ENCODE measurements around the gene NUTM2E. TPM values are rescaled to one million over a fixed set of nuclear protein-coding genes. Genes with fewer than 3 reads are reported as not detected.
"Not testable (repeated sequence)": the region's sequence is repeated elsewhere in the genome, so short reads cannot be mapped to it uniquely, and the experiment has no call there.

The NUTM2E gene
- total RNA-seq, 3 donors from 2014 or later (not counting 1 experiment from before 2014, with no cell fraction given): 0.30 to 0.49 TPM; not detected in 1

DNA sequence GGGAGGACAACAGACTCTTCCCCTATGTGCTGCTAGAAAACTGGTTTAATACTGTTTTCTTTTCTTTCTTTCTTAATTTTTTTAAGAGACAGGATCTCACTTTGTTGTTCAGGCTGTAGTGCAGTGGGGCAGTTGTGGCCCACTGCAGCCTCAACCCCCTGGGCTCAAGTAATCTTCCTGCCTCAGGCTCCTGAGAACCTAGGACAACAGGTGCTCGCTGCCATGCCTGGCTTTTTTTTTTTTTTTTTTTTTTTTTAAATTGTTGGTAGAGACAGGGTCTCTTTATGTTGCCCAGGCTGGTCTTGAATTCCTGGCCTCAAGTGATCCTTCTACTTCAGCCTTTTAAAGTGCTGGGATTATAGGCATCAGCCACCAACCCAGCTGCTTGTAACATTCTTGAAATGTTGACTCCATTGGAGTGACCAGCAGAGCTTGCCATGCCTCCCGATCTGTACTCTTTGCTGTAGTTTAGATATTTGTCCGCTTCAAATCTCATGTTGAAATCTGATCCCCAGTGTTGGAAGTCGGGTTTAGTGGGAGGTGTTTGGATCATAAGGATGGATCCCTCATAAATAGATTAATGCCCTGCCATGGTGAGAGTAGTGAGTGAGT is 34.5 kb upstream of the NUTM2E start:
- intact Hi-C loops (cut with micrococcal nuclease); H3K27me3 Mint-ChIP-seq (ENCODE audit: low read depth in 2 of 2); H3K4me1 Mint-ChIP-seq; H3K27me3 ChIP-seq (ENCODE audit: control insufficient read depth, insufficient read depth, low read length); ATAC-seq; H3K9me3 ChIP-seq (ENCODE audit: control insufficient read depth, insufficient read depth, low read length); DNase-seq; H3K4me1 ChIP-seq (ENCODE audit: control insufficient read depth, insufficient read depth, low read length); H3K27ac Mint-ChIP-seq; H3K36me3 Mint-ChIP-seq; H3K27ac ChIP-seq (ENCODE audit: low read length); H3K9me3 Mint-ChIP-seq; H3K4me3 Mint-ChIP-seq; H3K4me3 ChIP-seq (ENCODE audit: low read length); H3K36me3 ChIP-seq (ENCODE audit: control insufficient read depth, insufficient read depth, low read length): not testable (repeated sequence)
- WGBS (ENCODE audit: insufficient coverage): no CpG with 5 or more reads among the region's 4 CpGs

DNA sequence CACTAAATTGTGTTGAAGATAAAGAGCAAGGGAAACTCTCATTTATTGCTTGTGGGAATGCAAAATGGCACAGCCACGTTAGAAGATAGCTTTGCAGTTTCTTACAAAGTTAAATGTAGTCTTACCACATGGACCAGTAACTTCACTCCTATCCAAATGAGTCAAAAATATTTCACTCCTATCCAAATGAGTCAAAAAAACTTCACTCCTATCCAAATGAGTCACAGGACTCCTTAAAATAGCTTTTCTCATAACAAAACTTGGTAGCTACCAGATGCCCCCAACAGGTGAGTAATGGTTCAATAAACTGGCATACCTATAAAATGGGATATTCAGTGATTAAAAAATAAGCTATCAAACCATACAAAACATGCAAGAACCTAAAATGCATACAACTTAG is 27.2 kb upstream of the NUTM2E start:
- H3K27ac ChIP-seq (ENCODE audit: low read length); H3K36me3 ChIP-seq (ENCODE audit: control insufficient read depth, insufficient read depth, low read length); H3K9me3 ChIP-seq (ENCODE audit: control insufficient read depth, insufficient read depth, low read length); H3K27me3 Mint-ChIP-seq (ENCODE audit: low read depth in 2 of 2); H3K9me3 Mint-ChIP-seq; DNase-seq; H3K36me3 Mint-ChIP-seq; H3K27me3 ChIP-seq (ENCODE audit: control insufficient read depth, insufficient read depth, low read length); ATAC-seq; H3K4me3 Mint-ChIP-seq; intact Hi-C loops (cut with micrococcal nuclease); H3K4me1 ChIP-seq (ENCODE audit: control insufficient read depth, insufficient read depth, low read length); H3K4me1 Mint-ChIP-seq; H3K27ac Mint-ChIP-seq; H3K4me3 ChIP-seq (ENCODE audit: low read length): not testable (repeated sequence)
- WGBS (ENCODE audit: insufficient coverage): no CpG with 5 or more reads among the region's 1 CpG

DNA sequence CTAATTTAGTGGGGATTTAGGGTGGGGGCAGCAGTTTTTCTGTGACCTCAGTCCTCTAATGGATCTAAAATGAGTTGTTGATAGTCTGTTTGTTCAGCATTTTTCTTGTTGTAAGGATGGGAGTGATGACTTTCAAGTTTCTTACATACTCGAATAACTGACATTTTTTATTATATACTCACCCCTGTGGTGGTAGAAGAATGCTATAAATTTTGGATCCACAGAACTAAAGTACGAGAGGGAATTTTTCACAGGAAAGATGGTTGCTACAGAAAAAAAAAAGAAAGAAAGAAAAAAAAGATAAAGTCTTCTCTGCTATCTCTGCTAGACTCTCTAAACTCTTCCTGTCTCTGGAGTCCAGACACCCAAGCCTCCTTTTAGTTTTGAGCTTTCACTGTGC is 20.7 kb upstream of the NUTM2E start:
- H3K36me3 Mint-ChIP-seq; intact Hi-C loops (cut with micrococcal nuclease); H3K27me3 Mint-ChIP-seq (ENCODE audit: low read depth in 2 of 2); H3K27ac Mint-ChIP-seq; H3K4me1 Mint-ChIP-seq; H3K36me3 ChIP-seq (ENCODE audit: control insufficient read depth, insufficient read depth, low read length); H3K4me3 Mint-ChIP-seq; H3K27me3 ChIP-seq (ENCODE audit: control insufficient read depth, insufficient read depth, low read length); ATAC-seq; H3K27ac ChIP-seq (ENCODE audit: low read length); DNase-seq; H3K9me3 Mint-ChIP-seq; H3K4me3 ChIP-seq (ENCODE audit: low read length); H3K9me3 ChIP-seq (ENCODE audit: control insufficient read depth, insufficient read depth, low read length); H3K4me1 ChIP-seq (ENCODE audit: control insufficient read depth, insufficient read depth, low read length): not testable (repeated sequence)
- 100% methylated on average over 1 of the region's 2 CpGs for WGBS (ENCODE audit: insufficient coverage)

DNA sequence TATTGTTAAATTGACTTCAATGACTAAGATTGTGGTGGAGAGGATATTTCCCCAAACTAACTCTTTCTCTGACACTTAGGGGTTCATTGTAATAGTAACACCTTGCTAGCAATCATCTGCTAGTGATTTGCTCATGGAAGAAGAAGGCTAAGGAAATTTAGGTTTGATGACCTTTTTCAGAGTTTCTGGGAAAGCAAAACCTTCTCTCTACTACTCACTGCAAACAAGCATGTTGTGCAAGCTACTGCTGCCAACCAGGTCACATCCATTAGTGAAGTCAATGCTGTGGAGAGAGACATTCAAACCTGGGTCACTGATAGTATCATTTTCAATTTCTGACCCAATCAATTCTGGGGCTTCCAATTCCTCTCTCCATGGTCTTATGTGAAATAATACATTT is 14.6 kb upstream of the NUTM2E start:
- H3K4me3 Mint-ChIP-seq; H3K27ac Mint-ChIP-seq; H3K36me3 Mint-ChIP-seq; ATAC-seq; H3K36me3 ChIP-seq (ENCODE audit: control insufficient read depth, insufficient read depth, low read length); H3K27ac ChIP-seq (ENCODE audit: low read length); H3K9me3 Mint-ChIP-seq; H3K4me3 ChIP-seq (ENCODE audit: low read length); H3K27me3 ChIP-seq (ENCODE audit: control insufficient read depth, insufficient read depth, low read length); H3K9me3 ChIP-seq (ENCODE audit: control insufficient read depth, insufficient read depth, low read length); H3K4me1 Mint-ChIP-seq; H3K4me1 ChIP-seq (ENCODE audit: control insufficient read depth, insufficient read depth, low read length); H3K27me3 Mint-ChIP-seq (ENCODE audit: low read depth in 2 of 2); intact Hi-C loops (cut with micrococcal nuclease); DNase-seq: not testable (repeated sequence)

DNA sequence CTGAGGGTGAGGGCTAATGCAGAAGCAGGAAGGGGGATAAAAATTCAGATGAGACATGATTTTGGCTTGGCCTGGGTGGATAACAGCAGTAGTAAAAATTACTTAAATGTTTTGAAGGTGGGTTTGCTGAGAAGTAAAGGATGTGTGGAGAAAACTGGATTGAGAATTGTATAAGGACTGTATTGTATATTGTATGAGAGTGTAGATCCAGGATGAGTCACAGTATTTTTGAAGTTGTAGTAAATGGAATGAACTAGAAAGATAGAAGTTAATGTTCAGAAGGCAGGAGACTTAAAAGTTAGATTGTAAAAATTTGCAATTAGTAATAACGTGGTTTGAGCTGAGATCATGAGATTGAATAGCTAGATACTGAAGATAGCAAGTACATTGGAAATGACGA is 10.2 kb upstream of the NUTM2E start:
- not testable (repeated sequence) for H3K4me1 Mint-ChIP-seq; H3K27me3 Mint-ChIP-seq (ENCODE audit: low read depth in 2 of 2)

DNA sequence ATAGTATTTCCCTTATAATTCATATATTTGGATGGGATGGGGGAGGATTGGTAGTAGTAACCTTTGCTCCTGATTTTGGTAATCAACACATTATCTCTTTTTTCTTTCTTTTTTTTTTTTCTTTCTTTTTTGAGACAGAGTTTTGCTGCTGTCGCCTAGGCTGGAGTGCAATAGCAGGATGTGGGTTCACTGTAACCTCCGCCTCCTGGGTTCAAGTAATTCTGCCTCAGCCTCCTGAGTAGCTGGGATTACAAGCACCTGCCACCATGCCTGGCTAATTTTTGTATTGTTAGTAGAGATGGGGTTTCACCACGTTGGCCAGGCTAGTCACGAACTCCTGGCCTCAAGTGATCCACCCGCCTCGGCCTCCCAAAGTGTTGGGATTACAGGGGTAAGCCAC is 3.2 kb upstream of the NUTM2E start:
- Mint-ChIP-seq H3K4me1 (peaks cover 17 to 20% of the 10 kb centered on the region in 2 donors), H3K4me3 (peak overlapping the region; percentile 41), H3K27ac (peak overlapping the region; percentile 75 to 93)
- H3K27me3 ChIP-seq (ENCODE audit: control insufficient read depth, insufficient read depth, low read length); ATAC-seq; H3K27me3 Mint-ChIP-seq (ENCODE audit: low read depth in 2 of 2); H3K9me3 ChIP-seq (ENCODE audit: control insufficient read depth, insufficient read depth, low read length); H3K4me3 ChIP-seq (ENCODE audit: low read length); intact Hi-C loops (cut with micrococcal nuclease); H3K36me3 ChIP-seq (ENCODE audit: control insufficient read depth, insufficient read depth, low read length); H3K9me3 Mint-ChIP-seq; H3K27ac ChIP-seq (ENCODE audit: low read length); H3K4me1 ChIP-seq (ENCODE audit: control insufficient read depth, insufficient read depth, low read length); H3K36me3 Mint-ChIP-seq: not testable (repeated sequence)
- 54% methylated on average over 5 of the region's 6 CpGs for WGBS (ENCODE audit: insufficient coverage)
- peak in 1 of 2 donors; percentile 37 for DNase-seq

More for the DNA sequence above, 10.2 kb upstream of the NUTM2E start:
- H3K9me3 ChIP-seq (ENCODE audit: control insufficient read depth, insufficient read depth, low read length); H3K36me3 Mint-ChIP-seq; H3K36me3 ChIP-seq (ENCODE audit: control insufficient read depth, insufficient read depth, low read length); H3K27ac Mint-ChIP-seq; intact Hi-C loops (cut with micrococcal nuclease); H3K4me3 Mint-ChIP-seq; H3K4me3 ChIP-seq (ENCODE audit: low read length); ATAC-seq; H3K27ac ChIP-seq (ENCODE audit: low read length); DNase-seq; H3K9me3 Mint-ChIP-seq; H3K27me3 ChIP-seq (ENCODE audit: control insufficient read depth, insufficient read depth, low read length); H3K4me1 ChIP-seq (ENCODE audit: control insufficient read depth, insufficient read depth, low read length): not testable (repeated sequence)
- WGBS (ENCODE audit: insufficient coverage): 87% methylated on average over 2 of the region's 2 CpGs

DNA sequence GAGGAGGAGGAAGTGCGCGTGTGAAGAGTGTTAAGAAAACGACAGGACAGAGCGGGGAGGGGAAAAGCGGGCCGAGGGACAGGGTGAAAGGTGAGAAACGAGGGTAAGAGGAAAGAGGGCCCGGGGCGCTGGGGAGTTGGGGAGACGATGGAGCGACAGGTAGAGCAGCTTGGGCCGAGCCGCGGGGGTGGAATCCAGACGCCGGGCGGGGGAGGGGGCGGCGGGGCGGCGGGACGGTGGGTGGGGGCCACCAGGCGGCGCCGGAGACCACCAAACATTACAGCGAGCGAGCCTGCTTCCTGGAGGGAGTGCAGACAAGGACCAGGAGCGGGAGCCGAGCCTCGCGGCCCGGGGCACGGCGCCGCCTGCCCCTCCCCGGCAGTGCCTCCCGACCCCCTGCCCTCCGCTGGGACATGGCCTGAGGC is 940 bp upstream of the NUTM2E start:
- ATAC-seq: peak in 1 of 3 donors; percentile 6
- H3K9me3 ChIP-seq (ENCODE audit: control insufficient read depth, insufficient read depth, low read length); H3K4me1 ChIP-seq (ENCODE audit: control insufficient read depth, insufficient read depth, low read length); H3K36me3 ChIP-seq (ENCODE audit: control insufficient read depth, insufficient read depth, low read length); H3K9me3 Mint-ChIP-seq; intact Hi-C loops (cut with micrococcal nuclease); H3K36me3 Mint-ChIP-seq; H3K27me3 Mint-ChIP-seq (ENCODE audit: low read depth in 2 of 2); H3K27me3 ChIP-seq (ENCODE audit: control insufficient read depth, insufficient read depth, low read length): not testable (repeated sequence)
- Histone ChIP-seq H3K4me3 (ENCODE audit: low read length) (peak overlapping the region; percentile 24), H3K27ac (ENCODE audit: low read length) (peak overlapping the region; percentile 38)
- Mint-ChIP-seq H3K4me3 (peak overlapping the region; percentile 98), H3K4me1 (peaks cover 20 to 21% of the 10 kb centered on the region in 2 donors), H3K27ac (peak overlapping the region; percentile 90 to 93)
- WGBS (ENCODE audit: insufficient coverage): 2% methylated on average over 10 of the region's 38 CpGs
- peak in 1 of 2 donors; percentile 37 for DNase-seq

DNA sequence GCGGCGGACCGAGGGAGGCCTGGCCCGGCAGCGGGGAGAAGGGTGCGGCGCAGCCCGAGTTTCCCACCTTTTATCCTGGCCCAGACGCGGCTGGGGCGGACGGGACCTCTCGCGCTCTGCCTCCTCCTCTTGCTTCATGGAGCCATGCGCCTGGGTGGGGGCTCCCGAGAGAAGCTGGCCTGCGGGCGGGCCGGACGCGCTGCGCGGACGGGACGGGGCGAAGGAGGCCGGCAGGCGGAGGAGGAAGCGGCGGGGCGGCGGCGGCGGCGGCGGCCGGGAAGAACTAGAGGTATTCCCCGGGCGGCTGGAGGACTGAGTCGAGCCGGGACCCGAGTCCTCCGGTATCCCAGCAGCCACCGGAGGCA is 426 bp upstream of the NUTM2E start:
- H3K9me3 Mint-ChIP-seq; intact Hi-C loops (cut with micrococcal nuclease); H3K27me3 ChIP-seq (ENCODE audit: control insufficient read depth, insufficient read depth, low read length); H3K27me3 Mint-ChIP-seq (ENCODE audit: low read depth in 2 of 2); H3K4me1 ChIP-seq (ENCODE audit: control insufficient read depth, insufficient read depth, low read length); H3K36me3 Mint-ChIP-seq; ATAC-seq; H3K9me3 ChIP-seq (ENCODE audit: control insufficient read depth, insufficient read depth, low read length); H3K36me3 ChIP-seq (ENCODE audit: control insufficient read depth, insufficient read depth, low read length): not testable (repeated sequence)
- peak overlapping the region; percentile 82 to 90 for H3K27ac Mint-ChIP-seq
- H3K4me1 Mint-ChIP-seq: peaks cover 20 to 21% of the 10 kb centered on the region in 2 donors
- H3K27ac ChIP-seq (ENCODE audit: low read length): peak overlapping the region; percentile 85
- 0% methylated on average over 27 of the region's 44 CpGs for WGBS (ENCODE audit: insufficient coverage)
- H3K4me3 Mint-ChIP-seq: peak overlapping the region; percentile 87
- peak in 1 of 2 donors; percentile 42 for DNase-seq
- H3K4me3 ChIP-seq (ENCODE audit: low read length): peak overlapping the region; percentile 59

Data from natural killer cell (primary cell).